K562 (cell line): Measurements from ENCODE around the gene MGAT1. TPM values are rescaled to one million over a fixed set of nuclear protein-coding genes. Genes with fewer than 3 reads are reported as not detected.

Source experiments
- ATAC-seq: fragments of 200-7000 bp; cut with Tn5 transposase; 3 replicates; pipeline ENCODE4 v1.9.1; 2020; ENCODE audit warnings: moderate library complexity
- BruUV-seq: library from RNA; stranded (reverse); fragments of 400-500 nt; replicated peaks from 2 replicates; lab custom pipeline; 2021; lab: Mats Ljungman, UMichigan
- CTCF ChIA-PET: fragments of 300-600 bp; formaldehyde crosslinking; extraction: SDS; loops from one replicate; lab custom pipeline; 2021; ENCODE audit warnings: low intra/inter-chr PET ratio; lab: Yijun Ruan, JAX
- POLR2A ChIA-PET: fragments of 300-600, 350-650 bp; sonication (Branson Sonifier 250); formaldehyde crosslinking; extraction: SDS; loops from one replicate; lab custom pipeline; 2021; ENCODE audit warnings: antibody characterized with exemption, inconsistent platforms; lab: Yijun Ruan, JAX
- DNase-seq, 4 experiments: peaks; one replicate each; pipeline versions ENCODE4 v3.0.0 to v3.0.0-alpha.2; 2011 to 2018; ENCODE audit warnings: low spot score in 3 of 4, mixed read lengths in 3 of 4; ENCODE audit errors: extremely low read depth in 1 of 4
- FAIRE-seq: peaks from 2 replicates; lab custom pipeline; 2011; peaks lifted over from hg19 to GRCh38; lab: Jason Lieb, UNC
- H2AFZ ChIP-seq: 2 replicates; pipeline ENCODE4 v1.6.0; 2011; ENCODE audit warnings: low read depth, low read length, control low read depth, inconsistent platforms
- H3K27ac ChIP-seq: fragments of 200-600 bp; 3 replicates; pipeline ENCODE4 v1.8.0; 2011; ENCODE audit warnings: low read depth, mild to moderate bottlenecking, control low read depth, inconsistent platforms, low read length, moderate library complexity, mixed read lengths; ENCODE audit errors: extremely low read depth
- H3K27me3 ChIP-seq, 2 experiments: fragments of 300-600 bp in 1 of 2; 2 replicates in 1 of 2; 3 replicates in 1 of 2; pipeline versions ENCODE4 v1.6.0 to v1.8.0; 2011; ENCODE audit warnings: inconsistent platforms in 2 of 2, low read length in 2 of 2, mild to moderate bottlenecking in 1 of 2, mixed read lengths in 1 of 2, moderate library complexity in 1 of 2; ENCODE audit not compliant: control insufficient read depth in 2 of 2, insufficient read depth in 2 of 2
- H3K36me3 ChIP-seq: fragments of 300-600 bp; 3 replicates; pipeline ENCODE4 v1.8.0; 2011; ENCODE audit warnings: mild to moderate bottlenecking, low read length, inconsistent platforms; ENCODE audit not compliant: control insufficient read depth, insufficient read depth
- H3K4me1 ChIP-seq, 2 experiments: fragments of 200-600 bp in 1 of 2; replicated peaks in 1 of 2; 2 replicates in 1 of 2; 3 replicates in 1 of 2; pipeline versions ENCODE4 v1.5.1 to v1.8.0; 2011; ENCODE audit warnings: inconsistent platforms in 2 of 2, low read length in 2 of 2, mild to moderate bottlenecking in 1 of 2, mixed read lengths in 1 of 2, moderate library complexity in 1 of 2; ENCODE audit not compliant: control insufficient read depth in 2 of 2, insufficient read depth in 2 of 2
- H3K4me2 ChIP-seq: 2 replicates; pipeline ENCODE4 v1.6.1; 2011; ENCODE audit warnings: low read length, control low read depth, inconsistent platforms, mixed read lengths; ENCODE audit not compliant: insufficient read depth
- H3K4me3 ChIP-seq: fragments of 200-600 bp; sonication (generic), shearing (Covaris generic); 2 replicates; pipeline ENCODE4 v1.5.1; 2016; ENCODE audit warnings: control low read depth, inconsistent platforms
- H3K79me2 ChIP-seq: fragments of 200-600 bp; 3 replicates; pipeline ENCODE4 v1.8.0; 2011; ENCODE audit warnings: low read length, inconsistent platforms; ENCODE audit not compliant: control insufficient read depth, insufficient read depth
- H3K9ac ChIP-seq, 2 experiments: 2 replicates each; pipeline versions ENCODE4 v1.6.0 to v1.6.1; 2011; ENCODE audit warnings: low read depth in 2 of 2, low read length in 2 of 2, control low read depth in 1 of 2, inconsistent platforms in 1 of 2, mild to moderate bottlenecking in 1 of 2, mixed read lengths in 1 of 2; ENCODE audit not compliant: insufficient read depth in 1 of 2
- H3K9me1 ChIP-seq: one replicate; pipeline ENCODE4 v1.6.0; 2011; ENCODE audit warnings: inconsistent platforms, mild to moderate bottlenecking, low read length, moderate library complexity; ENCODE audit not compliant: control insufficient read depth, insufficient read depth
- H3K9me3 ChIP-seq: replicated peaks from 2 replicates; pipeline ENCODE4 v1.5.1; 2011; ENCODE audit warnings: low read depth, low read length, inconsistent platforms; ENCODE audit not compliant: control insufficient read depth, insufficient read depth
- H4K20me1 ChIP-seq: replicated peaks from 2 replicates; pipeline ENCODE4 v1.6.1; 2011; ENCODE audit warnings: low read length, inconsistent platforms, mixed read lengths; ENCODE audit not compliant: control insufficient read depth, insufficient read depth
- CBX3 ChIP-seq, 2 experiments: IDR thresholded peaks; 1 replicate in 1 of 2; 2 replicates in 1 of 2; pipeline ENCODE4 v1.6.1; 2012; ENCODE audit warnings: inconsistent platforms in 2 of 2, low read length in 2 of 2, borderline replicate concordance in 1 of 2, control low read depth in 1 of 2
- CBX5 ChIP-seq: IDR thresholded peaks from 2 replicates; pipeline ENCODE4 v1.6.1; 2014; ENCODE audit warnings: low read depth, borderline replicate concordance
- MYC ChIP-seq, 2 experiments: fragments of 250-450 bp in 1 of 2; sonication (Bioruptor Pico) in 1 of 2; IDR thresholded peaks; 2 replicates each; pipeline versions ENCODE4 v1.5.1 to v1.6.1; 2012 to 2021; ENCODE audit warnings: low read depth in 2 of 2, borderline replicate concordance in 1 of 2, improper control_type of control experiment in 1 of 2, low read length in 1 of 2, mild to moderate bottlenecking in 1 of 2, moderate library complexity in 1 of 2
- SAFB ChIP-seq: fragments of 200-400 bp; formaldehyde crosslinking; IDR thresholded peaks from 2 replicates; pipeline ENCODE4 v1.6.1; 2017; ENCODE audit warnings: low read depth, low read length, borderline replicate concordance
- TRIM24 ChIP-seq, 2 experiments: fragments of 450-650 bp; IDR thresholded peaks; 2 replicates each; pipeline ENCODE4 v1.6.1; 2016
- TRIM28 ChIP-seq: fragments of 450-650 bp; IDR thresholded peaks from 2 replicates; pipeline ENCODE4 v1.6.1; 2017
- ZNF121 ChIP-seq: sonication (generic); formaldehyde crosslinking; conservative IDR thresholded peaks from 2 replicates; pipeline ENCODE4 v1.8.0; 2022; ENCODE audit warnings: missing genetic modification reagents
- ZNF24 ChIP-seq: fragments of 450-650 bp; IDR thresholded peaks from 2 replicates; pipeline ENCODE4 v1.6.1; 2016
- in situ Hi-C: fragments of 300-500 bp; cut with MboI; formaldehyde crosslinking; loops from 4 replicates; pipeline ENCODE4 v1.15.0; 2018; ENCODE audit warnings: inconsistent platforms, mixed read lengths
- intact Hi-C: fragments of 100-400 bp; cut with micrococcal nuclease; formaldehyde crosslinking; loops from 2 replicates; pipeline ENCODE4 v1.14.2; 2022
- polyA plus RNA-seq, 8 experiments: library from polyadenylated mRNA; depleted of rRNA in 4 of 8; stranded (reverse) in 5 of 8; unstranded in 3 of 8; fragments of >200 nt; fragmentation: Nextera tagmentation in 2 of 8; fragmentation: Illumina TruSeq in 1 of 8; extraction: Ambion mirVana in 2 of 8; extraction: Trizol in 1 of 8; gene quantifications; 2 replicates each; pipeline versions ENCODE4 v1.2.1 to v1.2.3, GENCODE V29; 2011 to 2014; ENCODE audit warnings: inconsistent platforms in 1 of 8, missing spikeins in 1 of 8
- total RNA-seq, 7 experiments: library from RNA; depleted of rRNA in 6 of 7; stranded (reverse); fragments of >200 nt in 6 of 7; fragmentation: Illumina TruSeq in 2 of 7; extraction: Trizol in 2 of 7; gene quantifications; 2 replicates each; pipeline versions ENCODE4 v1.2.1 to v1.2.3, GENCODE V29; 2011 to 2021; ENCODE audit warnings: low replicate concordance in 1 of 7
- TF ChIP-seq, protein P1 (sequence below): fragments of 450-650 bp; IDR thresholded peaks from 2 replicates; pipeline ENCODE4 v1.6.1; 2018; ENCODE audit warnings: mild to moderate bottlenecking, low read depth; ENCODE audit not compliant: partially characterized antibody
- TF ChIP-seq, protein P2 (sequence below): fragments of 450-650 bp; formaldehyde crosslinking; IDR thresholded peaks from 2 replicates; pipeline ENCODE4 v1.4.0; 2020; ENCODE audit warnings: mild to moderate bottlenecking, moderate library complexity
- TF ChIP-seq, protein P3 (sequence below): fragments of 450-650 bp; IDR thresholded peaks from 2 replicates; pipeline ENCODE4 v1.6.1; 2016; ENCODE audit warnings: antibody characterized with exemption

Gene MGAT1
- total and polyA plus RNA-seq, 9 of the 15 experiments (the other 6 are each of a cell fraction or from before 2014, with no cell fraction given), result 3.9 to 82.7 (median 44.5) TPM

DNA sequence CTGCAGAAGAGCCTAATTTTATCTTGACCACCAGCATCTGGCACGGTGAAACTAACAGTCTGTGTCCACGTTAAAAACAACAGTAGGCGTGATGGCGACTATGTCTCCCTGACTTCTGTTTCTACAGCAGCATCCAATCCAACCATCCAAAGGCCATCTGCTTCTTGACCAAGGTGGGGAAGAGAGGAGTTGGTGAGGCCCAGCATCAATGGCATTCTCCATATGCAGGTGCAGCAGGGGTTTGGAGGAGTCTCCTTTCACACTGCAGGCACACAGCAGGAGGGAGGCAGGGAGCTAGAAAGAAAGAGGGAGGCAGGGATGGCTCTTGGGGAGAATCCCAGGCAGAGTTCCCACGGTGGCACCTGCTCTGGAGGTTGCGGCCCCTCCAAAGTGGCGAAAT is 27.0 kb downstream of the MGAT1 start (continued):
- TF ChIP-seq MYC (IDR thresholded peaks at IDR 0.05; ENCODE audit: low read depth, low read length), result no peak
- TF ChIP-seq MYC (CRISPR knock-in tag; IDR thresholded peaks at IDR 0.05; ENCODE audit: borderline replicate concordance, low read depth), result no peak
- TF ChIP-seq ZNF121, result no peak

DNA sequence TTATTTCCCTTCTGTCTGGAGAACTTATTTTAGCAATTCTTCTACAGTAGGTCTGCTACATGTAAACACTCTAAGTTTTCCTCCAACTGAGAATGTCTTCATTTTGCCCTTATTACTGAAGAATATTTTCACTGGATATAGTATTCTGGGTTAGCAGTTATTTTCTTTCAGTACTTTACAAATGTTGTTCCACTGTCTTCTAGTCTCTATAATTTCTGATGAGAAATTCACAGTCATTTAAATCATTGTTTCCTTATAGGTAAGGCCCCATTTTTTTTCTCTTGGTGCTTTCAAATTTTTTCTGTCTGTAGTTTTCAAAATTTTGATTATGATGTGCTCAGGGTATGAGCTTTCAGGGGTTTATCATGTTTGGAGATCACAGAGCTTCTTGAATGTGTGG is 30.8 kb downstream of the MGAT1 start:
- Histone ChIP-seq H3K36me3 (no peaks in the 10 kb centered on the region), H3K27ac (no peak overlapping the region), H3K9me3 (peaks cover 5% of the 10 kb centered on the region; the same call in 1 of the 2 replicates), H3K4me2 (no peak overlapping the region), H2AFZ (no peak overlapping the region), H3K9ac (no peak overlapping the region), H3K27me3 (no peaks in the 10 kb centered on the region), H3K79me2 (no peaks in the 10 kb centered on the region), H3K4me3 (no peak overlapping the region), H3K9me1 (no peaks in the 10 kb centered on the region), H4K20me1 (no peaks in the 10 kb centered on the region), H3K4me1 (no peaks in the 10 kb centered on the region)
- FAIRE-seq, result no peak
- POLR2A ChIA-PET, result no interaction called here
- TF ChIP-seq, protein P1, sequence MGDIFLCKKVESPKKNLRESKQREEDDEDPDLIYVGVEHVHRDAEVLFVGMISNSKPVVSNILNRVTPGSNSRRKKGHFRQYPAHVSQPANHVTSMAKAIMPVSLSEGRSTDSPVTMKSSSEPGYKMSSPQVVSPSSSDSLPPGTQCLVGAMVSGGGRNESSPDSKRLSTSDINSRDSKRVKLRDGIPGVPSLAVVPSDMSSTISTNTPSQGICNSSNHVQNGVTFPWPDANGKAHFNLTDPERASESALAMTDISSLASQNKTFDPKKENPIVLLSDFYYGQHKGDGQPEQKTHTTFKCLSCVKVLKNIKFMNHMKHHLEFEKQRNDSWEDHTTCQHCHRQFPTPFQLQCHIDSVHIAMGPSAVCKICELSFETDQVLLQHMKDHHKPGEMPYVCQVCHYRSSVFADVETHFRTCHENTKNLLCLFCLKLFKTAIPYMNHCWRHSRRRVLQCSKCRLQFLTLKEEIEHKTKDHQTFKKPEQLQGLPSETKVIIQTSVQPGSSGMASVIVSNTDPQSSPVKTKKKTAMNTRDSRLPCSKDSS, result peak; percentile 89
- peak in 1 of 2 experiments; percentile 89; a peak in 2 of 3 replicates for TF ChIP-seq CBX3 (IDR thresholded peaks at IDR 0.05; ENCODE audit: borderline replicate concordance in 1 of 2, low read length in 2 of 2)
- 0 out of 2 replicates have a peak, but pooled peaks have one; percentile 24 for TF ChIP-seq CBX5
- peak; percentile 88 for TF ChIP-seq TRIM28
- peak; percentile 36; the same call in 1 of the 2 replicates for TF ChIP-seq ZNF24
- TF ChIP-seq, protein P2, sequence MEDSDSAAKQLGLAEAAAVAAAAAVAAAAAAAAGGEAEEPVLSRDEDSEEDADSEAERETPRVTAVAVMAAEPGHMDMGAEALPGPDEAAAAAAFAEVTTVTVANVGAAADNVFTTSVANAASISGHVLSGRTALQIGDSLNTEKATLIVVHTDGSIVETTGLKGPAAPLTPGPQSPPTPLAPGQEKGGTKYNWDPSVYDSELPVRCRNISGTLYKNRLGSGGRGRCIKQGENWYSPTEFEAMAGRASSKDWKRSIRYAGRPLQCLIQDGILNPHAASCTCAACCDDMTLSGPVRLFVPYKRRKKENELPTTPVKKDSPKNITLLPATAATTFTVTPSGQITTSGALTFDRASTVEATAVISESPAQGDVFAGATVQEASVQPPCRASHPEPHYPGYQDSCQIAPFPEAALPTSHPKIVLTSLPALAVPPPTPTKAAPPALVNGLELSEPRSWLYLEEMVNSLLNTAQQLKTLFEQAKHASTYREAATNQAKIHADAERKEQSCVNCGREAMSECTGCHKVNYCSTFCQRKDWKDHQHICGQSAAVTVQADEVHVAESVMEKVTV, result no peak
- no peak for TF ChIP-seq SAFB
- TF ChIP-seq, protein P3, sequence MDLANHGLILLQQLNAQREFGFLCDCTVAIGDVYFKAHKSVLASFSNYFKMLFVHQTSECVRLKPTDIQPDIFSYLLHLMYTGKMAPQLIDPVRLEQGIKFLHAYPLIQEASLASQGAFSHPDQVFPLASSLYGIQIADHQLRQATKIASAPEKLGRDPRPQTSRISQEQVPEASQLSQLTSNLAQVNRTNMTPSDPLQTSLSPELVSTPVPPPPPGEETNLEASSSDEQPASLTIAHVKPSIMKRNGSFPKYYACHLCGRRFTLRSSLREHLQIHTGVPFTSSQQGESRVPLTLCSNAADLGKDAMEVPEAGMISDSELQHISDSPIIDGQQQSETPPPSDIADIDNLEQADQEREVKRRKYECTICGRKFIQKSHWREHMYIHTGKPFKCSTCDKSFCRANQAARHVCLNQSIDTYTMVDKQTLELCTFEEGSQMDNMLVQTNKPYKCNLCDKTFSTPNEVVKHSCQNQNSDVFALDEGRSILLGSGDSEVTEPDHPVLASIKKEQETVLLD, result no peak
- TF ChIP-seq TRIM24 (IDR thresholded peaks at IDR 0.05), result peak; percentile 31 to 67; a peak in 2 of 4 replicates
- no peak for ATAC-seq
- in situ Hi-C loops (no loop called here), intact Hi-C loops (no loop called here)
- DNase-seq, result no peak
- CTCF ChIA-PET, result no interaction called here
- BruUV-seq, result no TSS peak
